Peyer's patch (tissue), 4 donors: ENCODE data around the gene RABGGTA.

Experiments
- CTCF ChIP-seq, 6 experiments: fragments of 450-650 bp in 4 of 6; fragments of 200-600 bp in 2 of 6; sonication (generic) in 1 of 6; IDR thresholded peaks; one replicate each; pipeline ENCODE4 v1.5.1; 2017 to 2019; ENCODE audit warnings: antibody characterized with exemption in 6 of 6, mild to moderate bottlenecking in 3 of 6, moderate library complexity in 1 of 6
- POLR2A ChIP-seq, 2 donors: fragments of 450-650 bp; IDR thresholded peaks; one replicate each; pipeline ENCODE4 v1.5.1; 2017; ENCODE audit warnings: antibody characterized with exemption in 2 of 2, mild to moderate bottlenecking in 2 of 2, moderate library complexity in 2 of 2

GRCh38 chr14:24317141-24317928, 45.9 kb upstream of the RABGGTA start:
- TF ChIP-seq CTCF (IDR thresholded peaks at IDR 0.05) (no peak), POLR2A (IDR thresholded peaks at IDR 0.05) (no peak)
